K562 (cell line): Measurements from ENCODE around the gene PNMA5. TPM values are rescaled to one million over a fixed set of nuclear protein-coding genes. Genes with fewer than 3 reads are reported as not detected.

Experiments
- C11orf30 ChIP-seq: fragments of 450-650 bp; IDR thresholded peaks from 2 replicates; pipeline ENCODE4 v1.6.1; 2016; ENCODE audit warnings: low read depth, mild to moderate bottlenecking
- EGR1 ChIP-seq: fragments of 450-650 bp; conservative IDR thresholded peaks from 2 replicates; pipeline ENCODE4 v1.6.1; 2017; ENCODE audit warnings: mild to moderate bottlenecking
- ILF3 ChIP-seq: fragments of 450-650 bp; IDR thresholded peaks from 2 replicates; pipeline ENCODE4 v1.6.1; 2018; ENCODE audit warnings: antibody characterized with exemption, mild to moderate bottlenecking, moderate library complexity, borderline replicate concordance
- KAT7 ChIP-seq: sonication (generic); formaldehyde crosslinking; IDR thresholded peaks from 2 replicates; pipeline ENCODE4 v1.8.0; 2022; ENCODE audit warnings: missing genetic modification reagents, mild to moderate bottlenecking, borderline replicate concordance
- MCM5 ChIP-seq: fragments of 450-650 bp; IDR thresholded peaks from 2 replicates; pipeline ENCODE4 v1.6.1; 2016; ENCODE audit warnings: low read depth
- POLR2A ChIP-seq: fragments of 450-650 bp; conservative IDR thresholded peaks from 2 replicates; pipeline ENCODE4 v1.6.1; 2016
- REST ChIP-seq, 2 experiments: fragments of 450-650 bp; formaldehyde crosslinking in 1 of 2; IDR thresholded peaks; 2 replicates each; pipeline versions ENCODE4 v1.4.0 to v1.6.1; 2014 to 2020; ENCODE audit warnings: mild to moderate bottlenecking in 2 of 2, borderline replicate concordance in 1 of 2, low read depth in 1 of 2
- SRF ChIP-seq, 2 experiments: fragments of 250-450, 450-650 bp in 1 of 2; sonication (Bioruptor Pico) in 1 of 2; sonication (generic) in 1 of 2; formaldehyde crosslinking; IDR thresholded peaks; 2 replicates each; pipeline versions ENCODE4 v1.5.0 to v1.5.1; 2020 to 2022; ENCODE audit warnings: mild to moderate bottlenecking in 1 of 2, missing genetic modification reagents in 1 of 2
- TGIF2 ChIP-seq: sonication (generic); formaldehyde crosslinking; IDR thresholded peaks from 2 replicates; pipeline ENCODE4 v1.8.1; 2022; ENCODE audit warnings: mild to moderate bottlenecking, missing genetic modification reagents, moderate library complexity
- ZBTB26 ChIP-seq: fragments of 450-650 bp; formaldehyde crosslinking; IDR thresholded peaks from 2 replicates; pipeline ENCODE4 v1.4.0; 2022; ENCODE audit warnings: missing genetic modification characterization
- ZNF24 ChIP-seq: fragments of 450-650 bp; IDR thresholded peaks from 2 replicates; pipeline ENCODE4 v1.6.1; 2016
- ZNF41 ChIP-seq: fragments of 250-450 bp; sonication (Bioruptor Pico); conservative IDR thresholded peaks from 2 replicates; pipeline ENCODE4 v1.4.0; 2020; ENCODE audit warnings: mild to moderate bottlenecking
- polyA plus RNA-seq, 8 experiments: library from polyadenylated mRNA; depleted of rRNA in 4 of 8; stranded (reverse) in 5 of 8; unstranded in 3 of 8; fragments of >200 nt; fragmentation: Nextera tagmentation in 2 of 8; fragmentation: Illumina TruSeq in 1 of 8; extraction: Ambion mirVana in 2 of 8; extraction: Trizol in 1 of 8; gene quantifications; 2 replicates each; pipeline versions ENCODE4 v1.2.1 to v1.2.3, GENCODE V29; 2011 to 2014; ENCODE audit warnings: inconsistent platforms in 1 of 8, missing spikeins in 1 of 8
- total RNA-seq, 7 experiments: library from RNA; depleted of rRNA in 6 of 7; stranded (reverse); fragments of >200 nt in 6 of 7; fragmentation: Illumina TruSeq in 2 of 7; extraction: Trizol in 2 of 7; gene quantifications; 2 replicates each; pipeline versions ENCODE4 v1.2.1 to v1.2.3, GENCODE V29; 2011 to 2021; ENCODE audit warnings: low replicate concordance in 1 of 7
- TF ChIP-seq, protein P1 (sequence below): IDR thresholded peaks from 3 replicates; pipeline ENCODE4 v1.6.1; 2011; ENCODE audit warnings: borderline replicate concordance, mild to moderate bottlenecking; ENCODE audit not compliant: insufficient read length, insufficient read depth

PNMA5 gene
- total and polyA plus RNA-seq, 9 of the 15 experiments (the other 6 are each of a cell fraction or from before 2014, with no cell fraction given) = 0.03 to 0.20 (median 0.07) TPM; not detected in 3

DNA sequence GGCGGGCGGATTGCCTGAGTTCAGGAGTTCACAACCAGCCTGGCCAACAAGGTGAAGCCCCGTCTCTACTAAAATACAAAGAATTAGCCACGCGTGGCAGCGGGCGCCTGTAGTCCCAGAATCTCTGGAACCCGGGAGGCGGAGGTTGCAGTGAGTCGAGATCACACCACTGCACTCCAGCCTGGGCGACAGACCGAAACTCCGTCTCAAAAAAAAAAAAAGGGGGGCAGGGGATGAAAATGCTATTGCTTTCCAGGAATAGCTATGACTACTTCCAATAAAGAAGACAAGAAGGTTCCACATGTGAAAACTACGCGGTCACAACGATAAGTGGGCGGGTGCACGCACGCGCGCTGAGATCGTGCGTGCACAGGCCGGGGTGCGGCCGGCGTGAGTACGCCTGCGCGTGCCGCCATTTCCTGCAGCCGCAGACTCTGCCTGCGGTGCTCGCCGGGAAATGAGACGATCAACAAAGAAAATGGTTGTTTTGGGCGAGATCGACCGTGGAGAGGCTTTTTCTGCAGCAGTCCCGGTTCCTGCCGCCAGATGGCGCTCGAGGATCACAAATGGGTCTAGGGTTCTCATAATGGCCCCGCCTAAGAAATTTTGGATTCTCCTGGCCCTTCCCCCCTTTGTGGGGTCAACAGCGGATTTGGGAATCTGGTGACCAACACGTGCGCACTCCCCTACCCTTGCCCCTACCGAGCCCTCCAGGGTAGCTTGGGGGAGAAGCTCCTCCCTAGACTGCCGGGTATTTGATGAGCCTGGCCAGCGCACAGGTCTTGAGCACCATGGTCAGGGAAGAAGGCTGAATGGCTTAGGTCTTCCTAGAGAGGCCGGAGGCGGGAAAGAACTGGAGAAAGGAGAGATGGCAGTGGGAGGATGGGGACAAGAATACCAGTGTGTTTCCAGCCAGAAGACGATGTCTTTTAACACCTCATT is 35.1 kb downstream of the PNMA5 start (continued):
- TF ChIP-seq REST (IDR thresholded peaks at IDR 0.05; ENCODE audit: borderline replicate concordance) = peak; percentile 72
- TF ChIP-seq REST (CRISPR knock-in tag; IDR thresholded peaks at IDR 0.05; ENCODE audit: low read depth) = no peak
- peak; percentile 95 for TF ChIP-seq C11orf30
- peak; percentile 51; the same call in 1 of the 2 replicates for TF ChIP-seq POLR2A
- no peak for TF ChIP-seq TGIF2 (CRISPR knock-in tag)
- no peak for TF ChIP-seq MCM5
- TF ChIP-seq SRF (CRISPR knock-in tag; IDR thresholded peaks at IDR 0.05) = peak in 1 of 2 experiments; percentile 15; a peak in 1 of 4 replicates
- TF ChIP-seq ZNF41 (CRISPR knock-in tag) = no peak
- no peak for TF ChIP-seq ILF3
- TF ChIP-seq ZBTB26 (CRISPR knock-in tag) = no peak
- TF ChIP-seq EGR1 = peak; percentile 70
- peak; percentile 44; the same call in 1 of the 2 replicates for TF ChIP-seq KAT7 (CRISPR knock-in tag)
- TF ChIP-seq, protein P1, sequence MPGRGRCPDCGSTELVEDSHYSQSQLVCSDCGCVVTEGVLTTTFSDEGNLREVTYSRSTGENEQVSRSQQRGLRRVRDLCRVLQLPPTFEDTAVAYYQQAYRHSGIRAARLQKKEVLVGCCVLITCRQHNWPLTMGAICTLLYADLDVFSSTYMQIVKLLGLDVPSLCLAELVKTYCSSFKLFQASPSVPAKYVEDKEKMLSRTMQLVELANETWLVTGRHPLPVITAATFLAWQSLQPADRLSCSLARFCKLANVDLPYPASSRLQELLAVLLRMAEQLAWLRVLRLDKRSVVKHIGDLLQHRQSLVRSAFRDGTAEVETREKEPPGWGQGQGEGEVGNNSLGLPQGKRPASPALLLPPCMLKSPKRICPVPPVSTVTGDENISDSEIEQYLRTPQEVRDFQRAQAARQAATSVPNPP = no peak
- no peak for TF ChIP-seq ZNF24
